Neural progenitor cell (in vitro differentiated cells): ENCODE data around the gene ITGA11. TPM values are rescaled to one million over a fixed set of nuclear protein-coding genes. Genes with fewer than 3 reads are reported as not detected.

Experiments
- DNase-seq: peaks from one replicate; pipeline ENCODE4 v3.0.0-alpha.2; 2016; ENCODE audit warnings: low spot score
- H2AFZ ChIP-seq: fragments of 200-600 bp; sonication (generic); replicated peaks from 2 replicates; pipeline ENCODE4 v1.6.1; 2016; ENCODE audit warnings: antibody characterized with exemption
- H3F3A ChIP-seq: fragments of 200-600 bp; sonication (generic); 2 replicates; pipeline ENCODE4 v1.6.1; 2016; ENCODE audit warnings: antibody characterized with exemption, low read depth
- H3K27ac ChIP-seq: fragments of 200-600 bp; sonication (generic); 2 replicates; pipeline ENCODE4 v1.5.1; 2016; ENCODE audit warnings: mild to moderate bottlenecking
- H3K27me3 ChIP-seq: fragments of 200-600 bp; sonication (generic); 2 replicates; pipeline ENCODE4 v1.6.1; 2016; ENCODE audit warnings: mild to moderate bottlenecking, moderate library complexity
- H3K36me3 ChIP-seq: fragments of 200-600 bp; sonication (generic); 2 replicates; pipeline ENCODE4 v1.5.1; 2016
- H3K4me1 ChIP-seq: fragments of 200-600 bp; sonication (generic); 2 replicates; pipeline ENCODE4 v1.6.1; 2016; ENCODE audit warnings: mixed run types
- H3K4me2 ChIP-seq: fragments of 200-600 bp; sonication (generic); 2 replicates; pipeline ENCODE4 v1.6.1; 2016
- H3K4me3 ChIP-seq: fragments of 200-600 bp; sonication (generic); 2 replicates; pipeline ENCODE4 v1.5.1; 2016
- H3K79me2 ChIP-seq: fragments of 200-600 bp; sonication (generic); 2 replicates; pipeline ENCODE4 v1.6.1; 2016; ENCODE audit warnings: low read depth
- H3K9ac ChIP-seq: fragments of 200-600 bp; sonication (generic); 2 replicates; pipeline ENCODE4 v1.6.1; 2016
- H3K9me3 ChIP-seq: fragments of 200-600 bp; sonication (generic); 2 replicates; pipeline ENCODE4 v1.5.1; 2016; ENCODE audit warnings: low read depth
- H4K20me1 ChIP-seq: fragments of 200-600 bp; sonication (generic); 2 replicates; pipeline ENCODE4 v1.6.1; 2016; ENCODE audit warnings: low read depth
- H3K27ac Mint-ChIP-seq: 3 replicates; pipeline ENCODE4 v1.8.0; 2021; ENCODE audit warnings: mixed read lengths
- H3K27me3 Mint-ChIP-seq: 2 replicates; pipeline ENCODE4 v1.8.0; 2022; ENCODE audit warnings: low read depth, mild to moderate bottlenecking, inconsistent platforms, moderate library complexity, mixed read lengths; ENCODE audit not compliant: insufficient read depth
- H3K36me3 Mint-ChIP-seq: 3 replicates; pipeline ENCODE4 v1.8.0; 2021; ENCODE audit warnings: mixed read lengths
- H3K4me1 Mint-ChIP-seq: 3 replicates; pipeline ENCODE4 v1.8.0; 2021; ENCODE audit warnings: mixed read lengths
- H3K4me3 Mint-ChIP-seq: 3 replicates; pipeline ENCODE4 v1.8.0; 2021; ENCODE audit warnings: mild to moderate bottlenecking, moderate library complexity, mixed read lengths
- H3K9me3 Mint-ChIP-seq: 3 replicates; pipeline ENCODE4 v1.8.0; 2020; ENCODE audit warnings: mixed read lengths
- CTCF ChIP-seq: fragments of 200-600 bp; sonication (generic); IDR thresholded peaks from 2 replicates; pipeline ENCODE4 v1.5.1; 2017; ENCODE audit warnings: antibody characterized with exemption, mild to moderate bottlenecking
- EZH2 ChIP-seq: fragments of 200-600 bp; sonication (generic); IDR thresholded peaks from 2 replicates; pipeline ENCODE4 v1.6.1; 2017; ENCODE audit warnings: antibody characterized with exemption, mild to moderate bottlenecking, moderate library complexity
- EZH2phosphoT487 ChIP-seq: fragments of 200-600 bp; sonication (generic); IDR thresholded peaks from 2 replicates; pipeline ENCODE4 v1.6.1; 2017; ENCODE audit warnings: antibody characterized with exemption
- total RNA-seq: library from RNA; depleted of rRNA; stranded (reverse); fragments of >200 nt; gene quantifications from 2 replicates; pipeline ENCODE4 v1.2.3, GENCODE V29; 2015; ENCODE audit warnings: low replicate concordance

ITGA11 gene
- total RNA-seq, 1 donor from 2014 or later, result not detected

- Histone ChIP-seq H3F3A (peaks cover 25% of the 10 kb centered on the region), H2AFZ (no peak overlapping the region), H3K27me3 (no peaks in the 10 kb centered on the region), H3K4me3 (no peak overlapping the region), H3K9me3 (no peaks in the 10 kb centered on the region), H3K4me2 (no peak overlapping the region), H3K79me2 (no peaks in the 10 kb centered on the region), H3K4me1 (no peaks in the 10 kb centered on the region), H3K36me3 (no peaks in the 10 kb centered on the region), H3K9ac (no peak overlapping the region), H3K27ac (no peak overlapping the region), H4K20me1 (no peaks in the 10 kb centered on the region)
- Mint-ChIP-seq H3K4me3 (no peak overlapping the region), H3K9me3 (peaks cover 2% of the 10 kb centered on the region), H3K36me3 (no peaks in the 10 kb centered on the region), H3K27ac (no peak overlapping the region), H3K4me1 (no peaks in the 10 kb centered on the region), H3K27me3 (no peaks in the 10 kb centered on the region)
- DNase-seq, result no peak
- TF ChIP-seq EZH2phosphoT487, result no peak
- TF ChIP-seq CTCF, result no peak
- TF ChIP-seq EZH2, result no peak
Observed at GRCh38 chr15:68402432-68403160, 29.4 kb downstream of the ITGA11 start.

GRCh38 chr15:68401496-68402431, 30.2 kb downstream of the ITGA11 start:
- H3K4me3 Mint-ChIP-seq, result no peak overlapping the region
- Histone ChIP-seq H3K27ac (no peak overlapping the region), H3F3A (peaks cover 25% of the 10 kb centered on the region), H3K4me2 (no peak overlapping the region), H2AFZ (no peak overlapping the region), H3K27me3 (no peaks in the 10 kb centered on the region), H3K36me3 (no peaks in the 10 kb centered on the region), H3K4me1 (no peaks in the 10 kb centered on the region), H3K4me3 (no peak overlapping the region), H3K79me2 (no peaks in the 10 kb centered on the region), H3K9me3 (no peaks in the 10 kb centered on the region), H4K20me1 (no peaks in the 10 kb centered on the region), H3K9ac (no peak overlapping the region)
- H3K4me1 Mint-ChIP-seq, result no peaks in the 10 kb centered on the region
- no peak for DNase-seq
- TF ChIP-seq EZH2, result no peak
- TF ChIP-seq EZH2phosphoT487, result no peak
- TF ChIP-seq CTCF, result no peak
- H3K27ac Mint-ChIP-seq, result no peak overlapping the region
- H3K27me3 Mint-ChIP-seq, result no peaks in the 10 kb centered on the region
- H3K36me3 Mint-ChIP-seq, result no peaks in the 10 kb centered on the region
- peaks cover 2% of the 10 kb centered on the region for H3K9me3 Mint-ChIP-seq

GRCh38 chr15:68400066-68400456, 31.9 kb downstream of the ITGA11 start:
- Mint-ChIP-seq H3K36me3 (no peaks in the 10 kb centered on the region), H3K4me3 (no peak overlapping the region), H3K27me3 (no peaks in the 10 kb centered on the region), H3K27ac (no peak overlapping the region), H3K4me1 (no peaks in the 10 kb centered on the region), H3K9me3 (peaks cover 2% of the 10 kb centered on the region)
- no peak overlapping the region for H3K9ac ChIP-seq
- TF ChIP-seq EZH2phosphoT487 (no peak), EZH2 (no peak), CTCF (no peak)
- no peaks in the 10 kb centered on the region for H3K36me3 ChIP-seq
- H3K4me2 ChIP-seq, result no peak overlapping the region
- no peak for DNase-seq
- H3K79me2 ChIP-seq, result no peaks in the 10 kb centered on the region
- no peaks in the 10 kb centered on the region for H3K4me1 ChIP-seq
- no peak overlapping the region for H2AFZ ChIP-seq
- H3K9me3 ChIP-seq, result peaks cover 3% of the 10 kb centered on the region
- H3F3A ChIP-seq, result peaks cover 31% of the 10 kb centered on the region
- H3K27ac ChIP-seq, result no peak overlapping the region
- no peaks in the 10 kb centered on the region for H3K27me3 ChIP-seq
- H4K20me1 ChIP-seq, result no peaks in the 10 kb centered on the region
- no peak overlapping the region for H3K4me3 ChIP-seq
